ENCODE data around the gene SLC13A4.
"Not testable (repeated sequence)": the region's sequence is repeated elsewhere in the genome, so short reads cannot be mapped to it uniquely, and the experiment has no call there.

SLC13A4 gene, protein sequence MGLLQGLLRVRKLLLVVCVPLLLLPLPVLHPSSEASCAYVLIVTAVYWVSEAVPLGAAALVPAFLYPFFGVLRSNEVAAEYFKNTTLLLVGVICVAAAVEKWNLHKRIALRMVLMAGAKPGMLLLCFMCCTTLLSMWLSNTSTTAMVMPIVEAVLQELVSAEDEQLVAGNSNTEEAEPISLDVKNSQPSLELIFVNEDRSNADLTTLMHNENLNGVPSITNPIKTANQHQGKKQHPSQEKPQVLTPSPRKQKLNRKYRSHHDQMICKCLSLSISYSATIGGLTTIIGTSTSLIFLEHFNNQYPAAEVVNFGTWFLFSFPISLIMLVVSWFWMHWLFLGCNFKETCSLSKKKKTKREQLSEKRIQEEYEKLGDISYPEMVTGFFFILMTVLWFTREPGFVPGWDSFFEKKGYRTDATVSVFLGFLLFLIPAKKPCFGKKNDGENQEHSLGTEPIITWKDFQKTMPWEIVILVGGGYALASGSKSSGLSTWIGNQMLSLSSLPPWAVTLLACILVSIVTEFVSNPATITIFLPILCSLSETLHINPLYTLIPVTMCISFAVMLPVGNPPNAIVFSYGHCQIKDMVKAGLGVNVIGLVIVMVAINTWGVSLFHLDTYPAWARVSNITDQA

DNA sequence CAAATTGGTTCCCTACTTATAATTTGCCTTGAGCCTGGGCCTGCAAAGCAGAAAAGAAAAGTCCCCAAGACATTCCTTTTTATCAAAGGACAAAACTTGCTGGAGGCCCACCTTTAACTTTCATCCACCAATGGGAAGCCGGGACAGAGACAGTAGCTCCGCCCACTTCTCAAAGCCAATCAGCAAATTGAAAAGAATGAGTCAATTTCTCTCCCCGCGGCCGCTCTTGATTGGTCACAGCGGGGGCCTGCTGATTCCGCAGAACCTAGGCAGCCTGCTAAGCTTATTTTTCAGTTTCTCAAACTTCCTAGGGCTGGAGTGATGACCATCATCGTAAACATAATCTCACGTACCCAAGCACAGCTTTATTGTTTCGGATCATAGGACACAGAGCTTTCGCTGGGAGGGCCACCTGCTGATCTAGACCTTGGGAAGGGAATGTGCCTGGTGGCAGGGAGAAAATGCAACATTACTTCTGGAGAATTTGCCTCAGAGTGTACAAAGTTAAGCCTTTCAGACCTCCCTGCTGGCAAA is at the start of gene SLC13A4:
Gene SLC13A4, minus strand, starts transcription at position 51 of the 534 bp plus-strand sequence. CDS start 690 bp downstream, outside the sequence.
- DNase-seq (ENCODE audit: low spot score) = no peak

DNA sequence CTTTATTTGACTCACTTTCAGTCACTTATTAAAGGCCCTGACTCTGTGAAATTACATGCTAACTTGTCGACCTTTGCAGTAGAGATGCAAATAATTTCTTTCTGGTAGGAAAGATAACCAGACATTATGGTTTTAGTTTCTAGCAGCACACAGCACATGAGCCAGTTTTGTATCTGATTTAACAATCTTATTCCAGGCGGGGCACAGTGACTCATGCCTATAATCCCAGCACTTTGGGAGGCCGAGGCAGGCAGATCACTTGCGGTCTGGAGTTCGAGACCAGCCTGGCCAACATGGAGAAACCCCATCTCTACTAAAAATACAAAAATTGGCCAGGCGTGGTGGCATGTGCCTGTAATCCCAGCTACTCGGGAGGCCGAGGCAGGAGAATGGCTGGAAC is 47.9 kb upstream of the SLC13A4 start:
- not testable (repeated sequence) for DNase-seq (ENCODE audit: low spot score)

DNA sequence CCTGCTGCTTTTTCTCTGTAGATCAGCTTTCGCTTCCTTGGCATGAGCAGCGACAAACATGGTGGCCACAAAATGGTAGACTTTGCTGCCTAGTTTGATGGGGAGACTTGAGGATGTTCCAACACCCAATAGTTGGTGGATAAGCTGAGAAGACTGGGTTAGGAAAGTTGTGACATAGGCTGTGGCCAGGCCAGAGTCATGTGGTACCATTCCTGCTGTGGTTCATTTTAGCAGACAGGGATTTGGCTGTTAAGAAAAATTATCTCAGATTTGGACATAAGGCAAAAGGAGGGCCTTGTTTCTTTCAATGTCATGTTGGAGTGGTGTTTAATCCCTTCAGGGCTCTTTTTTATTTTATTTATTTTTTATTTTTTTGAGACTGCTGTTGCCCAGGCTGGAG is 47.2 kb upstream of the SLC13A4 start:
- no peak for DNase-seq (ENCODE audit: low spot score)

DNA sequence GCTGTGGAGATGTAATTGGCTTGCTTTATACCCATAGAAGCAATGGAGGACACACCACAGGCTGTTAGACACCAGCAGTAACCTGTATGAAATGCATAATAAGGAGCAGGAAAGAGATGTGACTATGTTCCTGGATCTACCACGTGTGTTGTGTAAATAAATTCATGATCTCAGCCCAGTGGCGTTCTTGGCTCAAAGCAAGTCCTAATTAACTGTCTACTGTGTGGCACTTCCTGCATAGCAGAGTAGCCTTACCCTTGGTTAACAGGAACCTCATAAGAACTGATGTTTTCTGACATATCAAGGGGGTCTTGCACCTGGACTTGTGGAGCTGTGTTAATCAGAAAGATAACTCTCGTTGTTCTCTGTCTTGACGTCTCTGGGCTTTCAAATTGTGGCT is 46.3 kb upstream of the SLC13A4 start:
- peak; percentile 60 for DNase-seq (ENCODE audit: low spot score)

DNA sequence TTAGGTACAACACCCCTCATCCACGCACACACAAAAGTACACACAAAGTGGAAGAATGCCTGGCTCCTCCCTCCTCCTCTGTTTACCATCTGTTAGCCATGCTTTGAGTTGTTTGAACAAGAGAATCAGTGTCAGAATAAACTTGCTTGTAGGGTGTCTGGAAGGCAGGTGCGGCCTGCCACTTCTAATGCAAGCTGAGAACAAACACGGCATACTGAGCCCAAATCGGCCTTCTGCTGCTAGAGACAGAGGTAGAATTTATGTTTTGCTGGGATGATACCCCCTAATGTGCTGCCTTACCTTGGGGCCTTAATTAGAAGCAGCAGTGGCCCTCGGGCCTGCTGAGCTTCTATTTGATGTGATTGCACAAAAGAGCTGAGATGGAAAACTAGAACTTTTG is 45.5 kb upstream of the SLC13A4 start:
- DNase-seq (ENCODE audit: low spot score) = no peak

DNA sequence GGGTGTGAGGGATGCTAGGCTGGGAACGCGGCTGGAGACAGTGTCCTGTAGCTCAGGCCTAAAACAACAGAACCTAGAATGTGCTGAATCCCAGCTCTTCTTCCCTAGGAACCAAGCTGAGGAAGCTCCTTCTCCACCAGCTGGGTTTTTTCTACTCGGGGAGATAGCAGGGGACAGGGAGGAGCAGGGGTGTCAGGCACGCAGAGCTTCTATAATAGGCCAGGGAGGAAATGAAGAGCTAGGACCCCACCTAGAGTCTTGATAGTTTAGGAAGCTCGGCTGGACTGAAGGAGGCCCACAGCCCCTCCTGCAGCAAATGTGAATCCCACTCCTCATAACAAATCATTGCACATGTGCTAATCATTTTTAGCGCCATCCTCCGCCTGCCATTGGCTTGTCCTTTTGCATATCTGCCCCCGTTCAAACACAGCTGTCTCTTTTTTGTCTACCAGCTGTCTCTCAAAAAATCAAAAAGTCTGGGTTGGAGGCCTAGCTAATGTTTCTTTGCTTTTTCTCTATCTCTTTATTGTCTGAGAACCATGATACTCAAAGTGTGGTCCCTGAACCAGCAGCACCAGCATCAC is 44.7 kb upstream of the SLC13A4 start:
- no peak for DNase-seq (ENCODE audit: low spot score)

DNA sequence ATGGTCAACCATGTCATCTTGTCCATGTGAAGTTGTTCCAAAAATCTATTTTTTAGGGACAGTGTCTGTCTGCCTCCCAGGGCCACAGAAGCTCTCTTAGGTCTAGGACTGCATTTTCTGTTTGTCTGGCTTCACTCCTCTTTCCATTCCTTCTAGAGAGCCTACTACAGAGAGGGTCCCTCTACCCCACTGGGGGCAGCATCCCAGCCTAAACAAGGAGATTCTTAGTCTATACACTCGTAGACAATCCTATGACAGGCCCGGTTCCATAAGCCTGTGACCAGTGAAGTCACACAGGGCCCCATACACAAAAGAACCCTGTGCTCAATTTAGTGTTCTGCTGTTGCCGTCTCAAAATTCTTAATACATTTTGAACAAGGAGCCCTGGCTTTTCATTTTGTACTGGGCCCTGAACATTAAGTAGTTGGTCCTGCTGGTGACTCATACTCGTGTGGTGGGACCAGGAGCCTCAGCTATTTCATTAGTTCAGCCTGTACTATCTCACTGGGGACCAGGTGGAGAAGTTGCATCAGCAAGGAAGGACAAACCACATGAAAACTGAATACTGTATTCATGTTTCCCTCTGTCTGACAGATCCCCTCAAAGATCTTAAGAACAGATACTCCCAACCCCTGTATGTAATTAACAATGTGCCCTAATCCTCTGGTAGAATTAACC is 44.1 kb upstream of the SLC13A4 start:
- DNase-seq (ENCODE audit: low spot score) = peak; percentile 56

DNA sequence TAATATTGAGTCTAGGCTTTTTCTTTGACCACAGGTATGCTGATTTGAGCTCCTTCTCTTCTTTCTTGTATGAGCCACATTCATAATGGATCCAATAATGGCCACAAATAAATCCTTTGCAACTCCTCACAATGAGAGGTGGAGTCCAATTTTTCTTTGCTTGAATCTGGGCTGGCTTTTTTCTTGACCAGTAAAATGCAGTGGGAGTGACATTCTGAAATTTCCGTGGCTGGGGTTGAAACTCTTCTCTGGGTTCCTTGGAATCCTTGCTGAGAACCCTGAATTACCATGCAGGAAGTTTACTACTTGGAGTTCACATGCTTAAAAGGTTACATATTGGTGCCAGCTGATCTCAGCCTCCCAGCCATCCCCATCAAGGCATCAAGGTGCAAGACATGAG is 43.1 kb upstream of the SLC13A4 start:
- no peak for DNase-seq (ENCODE audit: low spot score)

DNA sequence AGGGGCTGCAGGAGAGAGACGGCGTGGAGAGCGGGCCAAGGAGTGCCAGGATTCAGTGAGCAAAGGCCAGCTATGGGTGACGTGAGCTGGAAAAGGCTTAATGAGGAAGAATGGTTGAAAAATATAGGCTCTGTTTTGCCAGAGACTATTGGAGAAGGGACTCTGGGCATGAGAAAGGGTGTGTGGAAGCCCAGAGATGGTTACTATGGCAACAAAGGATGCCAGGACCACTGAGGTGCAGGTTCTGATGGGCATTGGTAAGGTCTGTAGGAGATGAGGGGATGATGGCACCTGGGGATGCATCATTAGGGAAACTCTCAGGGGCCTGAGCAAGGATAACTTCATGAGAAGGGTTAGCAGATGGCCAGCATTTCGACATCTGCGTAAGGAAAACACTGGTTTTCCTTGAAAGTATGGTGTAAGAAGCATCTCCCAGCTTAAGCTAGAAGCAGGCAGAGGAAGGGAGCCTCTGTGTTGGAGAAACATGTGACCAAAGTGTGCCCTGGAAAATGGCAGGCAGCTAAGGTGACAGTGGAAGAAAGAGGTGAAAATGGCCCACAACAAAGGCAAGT is 42.2 kb upstream of the SLC13A4 start:
- DNase-seq (ENCODE audit: low spot score) = no peak

DNA sequence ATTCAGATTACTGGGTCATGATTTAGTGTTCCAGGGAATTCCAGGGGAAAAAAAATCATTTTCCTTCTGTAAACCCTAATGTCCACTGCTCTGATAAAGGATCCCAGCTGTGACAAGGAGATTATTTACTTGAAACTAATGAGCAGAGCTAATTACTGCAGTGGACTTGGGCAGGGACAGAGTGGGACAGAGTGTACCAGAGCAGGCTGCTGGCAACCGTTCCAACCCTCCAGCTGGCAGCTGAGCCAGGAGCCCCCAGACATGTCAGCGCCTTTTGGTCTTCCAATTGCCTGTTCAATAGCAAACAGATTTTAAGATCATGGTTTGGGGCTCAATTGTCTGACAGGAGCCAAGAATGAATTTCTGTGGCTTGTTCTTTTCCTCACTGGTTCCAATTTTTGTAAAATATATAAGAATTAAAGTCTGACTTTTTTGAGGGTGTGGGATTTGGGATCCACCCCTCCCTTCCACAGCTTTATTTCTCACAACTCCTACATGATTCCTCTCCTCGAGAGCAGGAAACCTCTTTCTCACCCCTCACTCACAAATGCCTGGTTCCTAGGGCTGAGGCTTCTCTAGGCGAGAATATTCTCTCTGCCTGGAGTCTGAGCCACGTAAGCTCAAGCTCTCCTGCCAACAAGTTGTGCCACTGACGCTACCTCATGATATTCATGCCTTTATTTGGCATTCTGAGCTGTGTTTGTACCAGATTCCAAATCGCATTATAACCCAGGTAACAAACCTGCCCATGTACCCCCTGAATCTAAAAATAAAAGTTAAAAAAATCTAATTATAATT is 41.2 kb upstream of the SLC13A4 start:
- DNase-seq (ENCODE audit: low spot score) = no peak

DNA sequence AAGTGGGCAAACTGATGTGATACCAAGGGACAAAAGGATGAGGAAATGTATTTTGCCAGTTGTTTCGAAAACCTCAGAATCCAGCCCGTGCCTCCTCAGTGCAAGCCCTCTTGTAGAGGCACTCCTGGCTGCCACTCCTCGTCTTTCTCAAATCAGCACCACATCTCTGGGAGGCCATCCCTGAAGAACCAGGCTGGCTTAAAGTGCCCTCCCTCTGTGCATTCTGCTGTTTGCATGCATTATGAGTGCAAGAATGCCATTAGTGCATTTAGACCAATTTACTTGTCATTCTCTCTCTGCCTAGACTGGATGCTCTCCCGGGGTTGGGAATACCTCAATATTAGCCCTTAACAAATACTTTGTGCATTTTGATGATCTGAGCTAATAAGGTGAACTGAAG is 40.5 kb upstream of the SLC13A4 start:
- no peak for DNase-seq (ENCODE audit: low spot score)

DNA sequence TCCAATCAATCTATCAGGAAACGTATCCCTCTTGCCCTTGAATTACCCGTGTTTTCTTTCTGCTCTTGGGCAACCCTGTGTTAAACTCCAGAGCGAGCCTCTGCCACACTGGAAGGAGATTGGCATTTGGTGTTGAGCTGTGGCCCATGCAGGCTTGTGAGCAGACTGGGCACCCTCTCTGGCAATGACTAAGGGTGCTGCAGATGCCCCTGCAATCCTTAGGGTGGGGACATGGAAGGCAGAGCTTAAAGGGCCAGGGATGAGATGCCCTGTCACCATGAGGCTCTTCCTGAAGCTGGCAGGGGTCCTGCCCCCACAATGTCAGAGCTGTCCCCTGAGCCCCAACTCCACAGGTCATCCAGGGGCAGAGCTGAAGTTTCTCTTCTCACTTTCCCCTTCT is 40.1 kb upstream of the SLC13A4 start:
- DNase-seq (ENCODE audit: low spot score) = no peak

DNA sequence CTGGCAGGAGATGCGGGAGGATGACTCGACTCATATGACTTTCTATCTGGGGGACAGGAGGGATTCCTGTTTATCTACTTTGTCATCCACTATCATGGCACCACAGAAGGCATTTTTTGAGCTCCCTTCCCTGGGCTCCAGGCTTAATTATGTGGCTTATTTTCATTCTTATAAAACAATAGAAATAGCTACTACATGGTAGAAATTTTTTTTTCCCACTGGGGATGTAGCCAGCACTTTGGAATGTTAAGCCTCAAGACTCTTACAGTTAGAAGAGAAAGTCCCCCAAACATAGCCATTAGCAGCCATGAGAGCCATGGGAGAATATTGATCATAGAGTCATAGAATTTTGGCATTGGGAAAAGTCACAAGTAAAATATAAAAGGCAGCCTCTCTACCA is 35.3 kb upstream of the SLC13A4 start:
- DNase-seq (ENCODE audit: low spot score) = no peak

DNA sequence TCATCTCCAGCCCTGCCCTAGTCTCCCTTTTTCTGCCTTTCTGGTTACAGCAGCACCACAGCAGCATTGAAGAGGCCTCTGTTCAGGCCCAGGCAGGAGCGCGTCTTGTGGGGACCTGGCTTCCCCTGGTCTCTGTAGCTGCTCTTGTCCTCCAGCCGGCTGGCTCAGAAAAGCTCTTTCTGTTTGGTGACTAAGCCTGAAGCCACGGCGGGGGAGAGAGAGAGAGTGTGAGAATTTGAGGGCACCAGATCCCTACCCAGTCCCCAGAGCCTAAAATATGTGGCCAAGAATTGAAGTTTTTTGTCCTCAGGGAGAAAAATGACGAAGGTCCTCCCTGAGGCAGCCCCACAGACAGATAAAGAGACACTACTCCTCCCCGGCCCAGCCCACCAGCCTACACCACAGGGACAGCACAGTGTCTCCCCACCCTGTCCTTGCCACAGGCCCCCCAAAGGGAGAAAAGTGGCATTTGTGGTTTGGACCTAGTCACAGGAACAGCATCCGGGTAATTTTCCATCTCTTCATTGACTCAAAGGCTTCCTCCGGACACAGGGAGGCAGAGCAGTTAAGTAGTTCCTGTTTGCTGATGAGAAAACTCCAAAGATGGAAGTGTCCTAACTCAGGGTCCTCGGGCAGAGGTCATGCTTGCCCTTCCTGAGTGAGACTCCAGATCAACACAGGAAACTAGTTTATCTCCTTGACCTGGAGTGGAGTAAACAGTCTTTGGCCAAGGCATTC is 33.9 kb upstream of the SLC13A4 start:
- DNase-seq (ENCODE audit: low spot score) = peak; percentile 69

DNA sequence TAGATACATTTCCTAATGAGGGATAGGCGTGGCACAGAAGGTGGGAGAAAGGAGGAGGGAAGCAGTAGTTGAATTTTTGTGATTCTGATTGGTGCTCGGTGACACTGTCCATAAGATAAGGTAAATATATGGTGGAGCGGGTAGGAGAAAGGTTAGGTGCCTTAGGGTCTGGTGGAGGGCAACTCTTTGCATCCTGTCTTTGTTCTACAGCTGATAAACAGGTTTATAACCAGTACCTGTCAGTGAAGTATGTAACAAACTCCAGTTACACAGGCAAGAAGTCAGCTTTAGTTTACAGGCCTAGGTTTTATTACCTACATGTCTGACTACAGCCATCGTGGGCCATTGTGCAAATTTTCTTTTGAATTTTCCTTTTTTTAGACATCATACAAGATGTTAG is 31.5 kb upstream of the SLC13A4 start:
- no peak for DNase-seq (ENCODE audit: low spot score)

DNA sequence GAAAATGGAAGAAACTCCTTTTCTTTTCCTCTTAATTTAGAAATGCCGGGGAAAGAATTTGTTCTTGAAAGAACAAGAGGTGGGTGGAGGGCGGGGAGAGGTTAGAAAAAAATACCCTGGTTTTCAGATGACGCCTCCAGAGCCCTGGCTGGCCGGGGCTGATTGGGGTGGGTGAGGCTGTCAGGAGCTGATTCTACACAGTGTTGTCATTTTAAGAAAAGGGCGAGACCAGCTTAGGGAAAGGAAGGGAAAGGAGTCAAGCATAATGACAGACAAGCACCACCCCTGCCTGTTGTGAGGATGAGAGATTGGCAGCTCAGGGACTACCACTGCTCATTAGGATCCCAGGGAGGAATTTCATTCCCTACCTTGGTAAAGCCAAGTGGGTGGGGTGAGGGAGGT is 30.5 kb upstream of the SLC13A4 start:
- peak; percentile 57 for DNase-seq (ENCODE audit: low spot score)

DNA sequence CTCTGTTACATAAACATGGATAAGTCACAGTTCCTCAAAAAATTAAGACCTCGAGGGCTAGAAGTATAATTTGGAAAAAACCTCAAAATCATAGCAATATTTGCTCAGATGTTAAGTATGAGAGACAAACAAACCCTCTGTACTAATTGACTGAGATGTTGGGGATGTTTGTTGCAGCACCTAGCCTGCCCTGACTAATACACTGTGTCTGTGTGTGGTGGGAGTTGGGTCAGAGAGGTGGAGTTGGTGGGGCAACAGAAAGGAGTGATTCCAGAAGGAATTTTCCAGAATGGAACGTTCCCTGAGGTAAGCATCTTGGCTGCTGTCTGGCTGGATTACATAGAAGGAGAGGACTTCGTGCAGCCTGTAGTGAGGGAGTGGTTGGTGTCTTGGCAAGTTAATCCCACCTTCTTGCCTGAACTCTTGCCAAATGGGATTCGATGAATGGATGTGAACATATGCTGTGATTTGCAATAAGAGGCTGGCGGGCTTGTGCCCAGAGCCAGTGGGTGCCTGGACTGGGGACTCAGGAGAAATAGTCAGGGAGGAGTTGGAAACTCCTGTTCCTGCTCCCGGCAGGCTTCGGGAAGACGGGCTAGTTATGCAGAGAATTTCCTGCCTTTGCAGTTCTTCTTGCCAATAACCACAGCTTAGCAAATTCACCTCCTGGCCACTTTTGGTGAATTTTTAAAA is 29.9 kb upstream of the SLC13A4 start:
- peak; percentile 51 for DNase-seq (ENCODE audit: low spot score)

DNA sequence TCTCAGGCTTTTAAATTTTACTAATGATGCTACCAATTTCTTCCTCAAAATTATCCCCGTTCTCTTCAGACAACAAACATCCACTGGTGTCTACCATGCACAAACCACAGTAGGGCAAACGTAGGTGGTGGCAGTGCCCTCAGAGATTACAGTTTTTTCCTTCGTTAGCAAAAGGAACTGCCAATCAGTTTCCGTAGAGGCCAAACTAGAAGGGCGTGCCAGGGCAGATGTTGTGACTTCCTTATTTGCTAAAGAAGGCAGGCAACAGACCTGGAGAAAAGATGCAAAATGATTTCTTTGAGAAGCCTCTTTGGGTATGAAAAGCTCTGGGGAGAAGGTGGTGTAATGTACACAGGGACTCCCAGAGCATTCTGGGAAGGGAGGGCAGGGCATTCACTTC is 28.2 kb upstream of the SLC13A4 start:
- DNase-seq (ENCODE audit: low spot score) = no peak

DNA sequence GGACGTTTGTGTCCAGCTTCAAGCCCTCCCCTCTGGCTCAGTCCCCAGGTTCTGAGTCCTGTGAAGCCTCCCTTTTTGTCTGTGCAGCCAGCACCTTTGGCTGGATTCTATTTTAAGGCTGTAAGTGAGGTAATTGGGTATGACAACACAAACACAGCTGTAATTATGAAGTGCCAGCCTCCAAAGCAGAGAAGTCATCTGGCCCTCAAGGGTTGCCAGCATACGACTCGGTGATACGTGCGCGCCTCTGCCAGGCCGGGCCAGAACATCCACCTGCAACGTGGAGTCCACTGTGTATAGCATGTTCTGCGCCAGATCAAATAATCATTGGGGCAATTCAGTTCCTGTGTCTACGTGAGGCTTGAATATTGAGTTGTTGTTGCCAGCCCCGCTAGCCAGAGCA is 27.4 kb upstream of the SLC13A4 start:
- DNase-seq (ENCODE audit: low spot score) = no peak

Measured in hepatic stellate cell (primary cell).